AG04449 (cell line): ENCODE data around the gene SAP30BP.

Source experiments
- CTCF ChIA-PET: fragments of 350-600 bp; formaldehyde crosslinking; extraction: SDS; loops from one replicate; lab custom pipeline; 2021; ENCODE audit warnings: antibody characterized with exemption; lab: Yijun Ruan, JAX
- POLR2A ChIA-PET: fragments of 400-600, 350-600 bp; formaldehyde crosslinking; extraction: SDS; loops from one replicate; lab custom pipeline; 2020; ENCODE audit warnings: antibody characterized with exemption, inconsistent platforms; lab: Yijun Ruan, JAX
- DNase-seq: peaks from one replicate; pipeline ENCODE4 v3.0.0-alpha.2; 2010; ENCODE audit warnings: low read depth, low spot score
- H3K4me3 ChIP-seq: 2 replicates; pipeline ENCODE4 v1.5.1; 2011; ENCODE audit warnings: low read depth, mild to moderate bottlenecking, control low read depth, low read length
- TF ChIP-seq, protein P1 (sequence below): IDR thresholded peaks from one replicate; pipeline ENCODE4 v1.5.1; 2011; ENCODE audit warnings: mild to moderate bottlenecking, moderate library complexity, low read length, control low read depth, inconsistent platforms; ENCODE audit not compliant: insufficient read depth; ENCODE audit errors: missing control alignments

SAP30BP gene

DNA sequence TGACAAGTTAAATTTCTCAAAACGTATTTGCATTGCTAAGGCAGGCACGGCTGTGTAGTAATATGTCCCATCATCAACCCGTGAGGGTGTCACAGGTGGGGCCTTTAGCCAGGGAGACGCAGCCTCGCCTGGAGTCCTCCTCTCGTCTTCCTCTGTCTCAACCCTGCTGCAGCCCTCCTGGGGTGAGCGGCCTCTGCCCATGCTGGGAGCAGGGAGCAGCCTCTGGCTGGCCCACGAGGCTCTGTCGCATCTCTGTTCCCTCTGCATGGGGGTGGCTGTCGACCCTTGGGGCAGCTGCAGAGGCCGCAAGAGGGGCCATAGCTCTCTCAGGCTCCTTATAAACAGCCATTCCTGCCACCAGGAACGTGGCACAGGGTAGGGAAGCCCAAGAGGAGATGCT lies 34.7 kb upstream of the SAP30BP start:
- CTCF ChIA-PET, result interaction anchor here (0.6 to 28.7 kb wide), 51 partner anchors 15 to 266 kb away, joined by 3 to 1427 read pairs (median 8); partner anchors contain the start of genes GALK1, ITGB4, RECQL5 and SAP30BP
- H3K4me3 ChIP-seq, result no peak overlapping the region
- TF ChIP-seq, protein P1, sequence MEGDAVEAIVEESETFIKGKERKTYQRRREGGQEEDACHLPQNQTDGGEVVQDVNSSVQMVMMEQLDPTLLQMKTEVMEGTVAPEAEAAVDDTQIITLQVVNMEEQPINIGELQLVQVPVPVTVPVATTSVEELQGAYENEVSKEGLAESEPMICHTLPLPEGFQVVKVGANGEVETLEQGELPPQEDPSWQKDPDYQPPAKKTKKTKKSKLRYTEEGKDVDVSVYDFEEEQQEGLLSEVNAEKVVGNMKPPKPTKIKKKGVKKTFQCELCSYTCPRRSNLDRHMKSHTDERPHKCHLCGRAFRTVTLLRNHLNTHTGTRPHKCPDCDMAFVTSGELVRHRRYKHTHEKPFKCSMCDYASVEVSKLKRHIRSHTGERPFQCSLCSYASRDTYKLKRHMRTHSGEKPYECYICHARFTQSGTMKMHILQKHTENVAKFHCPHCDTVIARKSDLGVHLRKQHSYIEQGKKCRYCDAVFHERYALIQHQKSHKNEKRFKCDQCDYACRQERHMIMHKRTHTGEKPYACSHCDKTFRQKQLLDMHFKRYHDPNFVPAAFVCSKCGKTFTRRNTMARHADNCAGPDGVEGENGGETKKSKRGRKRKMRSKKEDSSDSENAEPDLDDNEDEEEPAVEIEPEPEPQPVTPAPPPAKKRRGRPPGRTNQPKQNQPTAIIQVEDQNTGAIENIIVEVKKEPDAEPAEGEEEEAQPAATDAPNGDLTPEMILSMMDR, result no peak
- no peak for DNase-seq
- POLR2A ChIA-PET, result interaction anchor here (0.6 to 1.5 kb wide), 6 partner anchors 8 to 205 kb away, joined by 3 to 7 read pairs (median 4); no protein-coding TSS in a partner anchor

DNA sequence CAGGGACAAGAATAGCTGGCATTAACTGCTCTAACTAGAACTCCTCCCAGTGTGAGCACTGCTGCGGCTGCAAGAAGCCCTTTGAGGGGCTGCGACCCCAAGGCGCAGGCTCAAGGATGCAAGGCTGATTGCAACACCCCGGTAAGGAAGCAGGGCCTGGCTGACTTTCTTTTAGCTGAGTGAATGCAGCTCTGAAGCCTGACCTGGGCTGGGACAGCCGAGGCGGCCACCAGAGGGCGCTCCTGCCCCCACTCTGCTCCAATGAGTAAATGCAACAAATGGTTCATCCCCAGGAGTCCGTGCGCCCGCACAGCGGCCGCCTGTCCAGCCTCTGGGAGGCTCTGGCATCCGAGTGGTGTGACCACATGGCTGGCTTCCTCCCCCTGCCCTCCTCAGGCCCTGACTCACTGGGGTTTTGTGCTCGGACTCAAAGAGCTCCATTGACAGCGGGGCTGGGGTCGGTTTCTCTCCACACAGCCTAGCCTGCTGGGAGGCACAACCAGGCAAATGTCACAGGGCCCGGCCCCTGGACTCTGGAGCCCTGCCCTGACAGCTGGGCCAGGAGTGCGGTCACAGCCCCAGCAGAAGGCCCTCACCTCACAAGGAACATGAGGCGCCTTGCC lies 34.2 kb upstream of the SAP30BP start, which contains the start of gene SMIM5:
Gene SMIM5 (plus strand): TSS at position 572 of the 623 bp plus-strand sequence. CDS start 6,768 bp downstream, outside the sequence.
- peak; percentile 36 for DNase-seq
- TF ChIP-seq, protein P1, result peak; percentile 91
- H3K4me3 ChIP-seq, result no peak within 1 kb of the TSS
- ChIA-PET POLR2A (interaction anchor here (0.6 to 1.5 kb wide), 7 partner anchors 8 to 206 kb away, joined by 3 to 7 read pairs (median 4); no protein-coding TSS in a partner anchor), CTCF (interaction anchor here (0.6 to 28.7 kb wide), 72 partner anchors 15 to 671 kb away, joined by 3 to 1427 read pairs (median 6); partner anchors contain the start of genes GALK1, ITGB4, RECQL5 and SAP30BP)

DNA sequence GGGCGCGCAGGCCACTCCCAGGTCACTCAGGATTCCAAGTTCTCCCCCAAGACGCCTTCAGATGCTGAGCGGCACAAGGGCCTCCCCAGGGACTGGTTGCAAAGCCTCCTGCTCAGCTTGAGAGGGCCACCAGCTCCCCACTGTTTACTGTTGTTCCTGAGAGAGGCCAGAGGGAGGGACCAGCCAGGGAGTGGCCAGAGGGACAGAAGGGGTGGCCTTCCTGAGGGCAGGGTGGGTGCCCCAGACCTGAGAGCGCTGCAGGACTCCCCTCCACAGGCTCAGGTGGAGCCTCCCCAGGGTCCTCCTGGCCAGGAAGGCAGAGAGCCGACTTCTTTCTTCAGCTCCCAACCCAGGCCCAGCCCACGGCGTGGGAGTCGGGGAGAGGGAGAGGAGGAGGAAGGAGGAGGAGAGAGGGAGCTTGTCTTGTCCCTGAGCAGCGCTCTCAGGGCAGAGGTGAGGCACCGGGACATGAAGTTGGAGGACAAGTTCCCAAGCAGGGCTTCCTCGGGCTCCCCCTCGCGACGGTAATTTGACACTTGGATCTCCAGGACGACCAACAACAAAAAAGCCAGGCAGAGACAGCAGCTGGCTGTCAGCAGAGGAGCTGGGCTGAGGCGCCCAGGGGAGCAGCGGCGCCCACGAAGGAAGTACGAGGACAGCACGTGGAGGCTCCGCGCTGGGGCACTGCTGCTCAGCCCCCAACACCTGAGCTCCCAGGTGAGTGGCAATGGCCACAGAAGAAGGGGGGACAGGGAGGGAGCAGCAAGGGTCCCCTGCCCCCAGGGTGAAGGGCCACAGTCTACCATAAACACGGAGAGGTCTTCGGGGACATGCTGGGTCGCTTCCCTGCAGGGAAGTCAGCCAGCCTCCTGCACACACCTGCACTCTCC lies 33.4 kb upstream of the SAP30BP start:
- TF ChIP-seq, protein P1, result peak; percentile 81
- POLR2A ChIA-PET, result interaction anchor here (0.6 to 1.5 kb wide), 6 partner anchors 9 to 146 kb away, joined by 3 to 7 read pairs (median 5); no protein-coding TSS in a partner anchor
- peak; percentile 55 for DNase-seq
- H3K4me3 ChIP-seq, result no peak overlapping the region
- CTCF ChIA-PET, result interaction anchor here (0.6 to 28.7 kb wide), 66 partner anchors 16 to 672 kb away, joined by 3 to 1427 read pairs (median 6); partner anchors contain the start of genes GALK1, ITGB4, RECQL5 and SAP30BP

DNA sequence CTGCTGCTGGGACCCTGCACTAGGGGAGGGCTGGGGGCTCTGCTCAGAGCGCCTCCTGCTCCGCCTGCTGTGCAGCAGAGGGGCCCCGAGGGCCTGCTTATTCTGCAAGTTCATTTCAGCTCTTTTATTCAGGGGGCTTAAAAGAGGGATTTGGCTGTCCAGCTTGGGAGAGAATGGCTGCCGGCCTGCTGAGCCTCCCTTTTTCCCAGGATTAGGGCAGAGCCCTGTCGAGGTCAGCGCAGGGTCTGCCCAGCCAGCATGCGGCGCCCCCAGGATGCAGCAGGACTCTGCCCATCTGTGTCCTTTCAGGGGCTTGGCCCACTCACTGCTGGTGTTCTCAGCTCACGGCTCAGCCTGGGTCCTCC lies 32.8 kb upstream of the SAP30BP start:
- ChIA-PET POLR2A (interaction anchor here (1.5 kb wide), 1 partner anchor 119 kb away, joined by 6 read pairs; no protein-coding TSS in a partner anchor), CTCF (interaction anchor here (1.0 to 28.7 kb wide), 42 partner anchors 17 to 374 kb away, joined by 3 to 1427 read pairs (median 8); partner anchors contain the start of genes GALK1, ITGB4, RECQL5 and SAP30BP)
- no peak overlapping the region for H3K4me3 ChIP-seq
- DNase-seq, result no peak
- TF ChIP-seq, protein P1, result no peak

DNA sequence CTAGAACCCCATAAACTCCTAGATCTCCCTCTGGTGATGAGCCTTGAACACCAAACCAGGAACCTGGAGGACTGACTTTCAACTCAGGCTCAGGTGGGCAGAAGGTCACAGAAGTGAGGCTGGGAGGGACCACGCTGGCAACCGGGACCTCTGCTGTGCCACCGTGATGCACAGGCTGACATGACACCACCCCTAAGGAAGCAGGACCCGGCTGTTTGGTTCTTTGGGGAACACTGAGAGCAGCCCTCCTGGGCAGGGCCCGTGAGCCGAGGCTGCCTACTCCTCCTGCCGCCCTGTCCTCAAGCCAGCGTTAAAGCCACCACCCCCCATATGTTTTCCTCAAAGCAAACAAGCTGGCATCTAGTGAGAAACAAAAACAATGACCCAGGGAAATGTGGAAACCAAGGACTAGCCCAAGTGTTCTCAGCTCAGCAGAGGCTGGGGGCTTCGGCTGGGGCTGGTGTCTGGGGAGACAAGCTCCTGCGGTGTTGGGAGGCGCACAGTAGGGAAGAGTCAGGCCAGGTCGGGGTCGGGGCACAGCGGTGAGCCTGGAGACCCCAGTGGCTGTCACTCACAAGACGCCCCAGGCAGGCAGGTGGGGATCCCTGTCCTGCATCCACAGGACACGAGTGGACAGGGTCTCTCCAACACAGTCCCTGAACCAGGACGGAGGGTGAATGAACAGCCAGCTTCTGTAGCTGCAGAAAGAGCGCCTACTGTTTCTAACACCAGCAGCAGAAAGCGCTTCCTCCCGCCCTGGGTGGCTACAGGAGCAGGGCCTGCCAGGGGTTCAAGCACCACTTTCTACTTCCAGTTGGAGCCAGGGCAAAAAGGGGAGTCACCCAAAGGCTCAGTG lies 32.2 kb upstream of the SAP30BP start:
- TF ChIP-seq, protein P1, result no peak
- POLR2A ChIA-PET, result no interaction called here
- DNase-seq, result no peak
- CTCF ChIA-PET, result interaction anchor here (1.1 to 28.7 kb wide), 11 partner anchors 17 to 206 kb away, joined by 3 to 1427 read pairs (median 25); partner anchors contain the start of gene GALK1
- H3K4me3 ChIP-seq, result no peak overlapping the region
